GM18508 (cell line): ENCODE data around the gene MEIS1.

Experiments
- ATAC-seq: cut with Tn5 transposase; IDR thresholded peaks from one replicate; pipeline ENCODE4 v1.9.1; 2021; ENCODE audit warnings: moderate number of reproducible peaks; ENCODE audit not compliant: insufficient read depth, unreplicated experiment

MEIS1 gene

DNA sequence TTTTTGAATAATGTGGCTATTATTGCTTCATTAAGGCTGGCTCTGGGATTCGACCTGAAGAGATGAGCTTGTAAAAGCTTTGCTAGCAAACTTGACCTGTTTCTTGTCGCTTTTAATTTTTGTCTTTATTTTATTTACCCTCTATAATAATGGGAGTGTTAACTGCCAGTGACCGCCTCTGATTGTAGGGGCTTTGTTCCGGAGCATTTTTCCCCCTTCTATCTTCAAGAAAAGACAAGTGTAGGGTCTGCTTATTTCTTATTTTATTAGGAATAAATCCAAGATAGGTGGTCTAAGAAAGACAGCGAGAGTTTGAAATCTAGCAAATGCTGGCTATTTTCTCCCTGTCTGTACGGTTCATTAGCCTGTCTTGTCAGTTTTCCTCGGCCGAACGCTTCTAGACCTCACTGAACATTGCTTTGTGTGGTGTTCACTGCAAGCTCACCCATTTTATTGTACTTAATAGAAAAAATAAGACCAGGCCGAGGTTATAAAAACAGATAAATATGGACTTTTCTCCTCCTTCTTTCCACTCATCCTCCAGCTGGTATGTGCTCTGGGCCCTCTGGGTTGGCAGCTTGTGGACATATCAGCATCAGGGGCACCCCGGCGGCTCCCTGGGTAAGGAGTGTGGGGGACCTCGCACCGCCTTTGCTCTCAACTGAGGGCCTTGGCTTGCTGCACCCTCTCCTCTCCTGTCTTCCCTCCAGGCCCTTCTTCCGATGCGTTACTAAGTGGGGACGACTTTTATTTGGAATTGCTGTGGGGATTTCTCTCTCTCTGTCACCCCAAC, 8.5 kb downstream of the MEIS1 start:
- ATAC-seq, result no peak

GRCh38 chr2:66443979-66444861, 9.3 kb downstream of the MEIS1 start:
- no peak for ATAC-seq

DNA sequence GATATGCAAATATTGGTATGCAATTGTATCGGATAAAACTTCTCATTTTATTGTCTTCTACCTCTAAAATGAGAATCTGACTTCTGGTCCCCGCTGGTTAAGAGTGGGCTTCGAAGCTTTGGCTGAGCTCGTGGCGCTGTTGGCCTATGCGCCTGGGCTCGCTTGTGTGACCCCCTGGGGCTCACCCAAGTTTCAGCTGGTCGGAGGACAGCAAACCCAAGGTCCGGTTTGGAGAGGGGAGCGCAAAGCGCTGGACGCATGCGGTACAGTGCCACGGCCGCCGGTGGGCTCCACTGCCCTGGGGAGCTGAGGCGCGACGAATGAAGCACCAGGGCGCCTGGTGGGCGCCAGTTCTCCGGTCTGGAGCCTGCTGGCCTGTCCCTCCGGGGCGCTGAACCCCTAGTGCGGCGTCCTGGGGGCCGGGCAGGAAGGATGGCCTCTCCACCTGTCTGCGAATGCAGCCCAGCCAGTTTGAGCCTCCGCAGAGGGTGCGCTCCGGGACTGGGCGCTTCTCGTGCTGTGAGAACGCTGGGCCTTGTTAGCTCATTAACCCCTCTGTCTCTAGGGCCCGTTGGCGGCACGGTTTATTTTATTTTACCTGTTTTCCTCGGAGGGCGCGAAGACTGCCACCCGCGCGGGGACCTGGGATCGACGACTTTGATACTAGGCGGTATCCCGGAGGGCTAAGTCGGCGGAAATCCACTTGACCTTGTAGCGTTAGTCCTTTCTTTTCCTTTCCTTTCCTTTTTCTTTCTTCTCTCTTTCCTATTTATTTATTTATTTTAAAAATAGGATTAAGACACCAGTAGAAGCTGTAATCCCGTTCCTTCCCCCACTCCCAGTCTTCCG, 10.4 kb downstream of the MEIS1 start:
- no peak for ATAC-seq

DNA sequence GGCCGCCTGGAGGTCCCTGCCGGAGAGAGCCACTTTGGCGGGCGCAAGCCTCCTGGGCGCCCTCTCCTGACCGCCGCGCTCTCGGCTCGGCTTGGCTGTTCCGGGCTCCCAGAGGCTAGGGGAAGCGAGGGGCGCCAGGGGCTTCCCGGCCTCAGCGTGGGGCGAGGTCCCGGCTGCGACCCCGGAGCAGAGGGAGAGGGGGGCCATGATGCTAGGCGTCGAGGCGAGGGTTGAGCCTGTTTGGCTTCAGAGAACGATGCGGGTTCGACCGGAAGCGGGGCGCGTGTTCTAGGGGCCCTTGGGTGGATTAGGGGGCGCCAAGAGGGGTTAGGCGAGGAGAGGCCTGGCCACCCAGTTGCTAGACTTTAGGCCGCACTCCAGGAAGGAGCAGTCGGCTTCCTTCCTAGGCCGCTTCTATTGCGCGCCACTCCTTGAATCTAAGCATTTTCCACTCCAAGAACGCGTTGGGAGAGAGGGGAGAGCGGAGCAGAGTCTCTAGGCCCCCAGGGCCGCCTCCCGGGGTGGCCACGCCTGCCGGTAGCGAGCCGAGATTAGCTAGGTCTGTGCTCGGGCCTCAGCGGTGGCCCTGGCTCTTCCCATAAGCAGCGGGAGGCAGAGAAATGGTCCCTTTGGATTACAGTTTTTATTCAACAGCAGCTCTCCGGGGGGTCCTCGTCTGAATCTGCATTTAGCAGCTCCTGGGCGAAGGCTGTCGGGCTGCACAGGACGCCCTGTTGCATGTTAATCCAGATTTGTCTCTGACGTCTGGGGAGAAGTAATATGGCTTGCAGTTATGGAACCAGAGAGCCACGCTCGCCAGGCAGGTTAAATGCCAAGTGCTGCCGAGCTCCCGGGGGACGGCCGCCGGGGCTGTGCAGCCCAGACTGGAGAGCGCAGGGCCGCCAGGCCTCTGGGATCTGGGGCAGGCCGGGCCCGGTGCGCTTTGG, 11.3 kb downstream of the MEIS1 start:
- no peak for ATAC-seq

DNA sequence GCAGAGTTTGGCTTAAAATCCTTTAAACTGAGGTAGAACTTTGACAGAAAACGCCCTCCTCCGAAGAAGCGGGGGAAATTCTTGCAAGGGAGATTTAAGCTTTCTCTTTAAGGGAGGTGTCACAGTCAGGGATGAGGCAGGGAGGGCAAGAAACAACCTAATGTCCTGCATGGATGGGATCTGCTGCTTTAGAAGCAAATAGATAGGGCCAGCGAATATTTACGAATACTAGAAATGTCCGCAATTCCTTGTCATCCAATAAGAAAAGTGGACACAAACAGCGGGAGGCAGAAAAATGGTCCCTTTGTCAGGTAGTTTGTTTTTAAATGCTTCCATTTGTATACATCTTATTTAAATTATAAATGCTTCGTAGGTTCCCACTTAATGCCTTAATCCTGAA, 12.0 kb downstream of the MEIS1 start:
- ATAC-seq, result no peak

DNA sequence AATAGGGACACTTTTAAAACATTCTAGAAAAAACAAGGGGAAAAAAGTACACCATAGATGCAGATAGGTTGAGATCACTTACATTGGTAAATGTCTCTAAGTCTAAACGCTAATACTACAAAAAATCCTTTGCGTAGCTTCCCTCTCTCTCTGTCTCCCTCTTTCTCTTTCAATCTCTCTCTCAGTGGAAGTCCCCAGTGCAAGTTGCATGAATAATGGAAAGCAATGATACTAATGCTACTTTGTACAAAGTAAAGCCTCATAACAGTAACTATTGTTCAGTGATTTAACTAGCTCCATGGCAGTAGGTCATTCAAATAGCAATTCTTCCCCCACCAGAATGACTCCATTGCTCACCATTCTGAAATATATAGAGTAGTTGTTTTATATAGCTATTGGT, 12.8 kb downstream of the MEIS1 start:
- ATAC-seq, result no peak

DNA sequence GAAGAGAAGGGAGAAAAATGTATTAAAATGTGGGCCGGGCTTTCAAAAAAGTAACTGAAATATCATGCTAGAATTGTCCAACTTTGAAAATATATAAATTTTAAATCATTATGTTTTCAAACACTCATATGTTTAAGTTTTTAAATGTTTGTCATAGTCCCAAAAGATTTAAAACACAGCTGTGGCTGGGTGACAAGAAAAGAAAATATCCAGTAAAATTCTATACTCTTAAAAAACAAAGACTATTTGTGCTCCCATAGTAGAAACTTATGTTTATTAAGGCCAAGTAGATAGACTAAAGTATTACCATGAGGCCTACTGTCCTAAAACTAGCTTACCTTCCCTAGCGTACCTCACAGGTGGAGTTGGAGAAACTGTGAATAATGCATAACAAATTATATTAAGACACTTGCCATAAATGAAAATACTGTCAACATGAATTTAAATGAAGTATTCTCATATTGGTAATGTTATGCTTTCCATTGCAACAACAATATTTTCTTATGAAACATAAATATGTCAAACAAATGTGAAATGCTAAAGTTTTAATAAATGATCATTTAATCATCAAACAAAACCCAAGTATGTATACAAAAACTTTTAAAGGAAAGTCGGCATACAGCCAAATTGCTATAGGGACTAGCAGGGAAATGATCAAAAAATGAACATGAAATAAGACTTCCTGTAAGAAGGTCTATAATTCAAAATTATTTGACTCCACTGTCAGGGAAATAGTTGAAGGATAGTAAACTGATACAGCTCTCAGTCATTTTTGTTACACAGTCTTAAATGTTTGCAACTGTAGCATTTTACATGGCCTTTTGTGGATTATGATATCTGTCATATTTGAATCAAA, 13.4 kb downstream of the MEIS1 start:
- no peak for ATAC-seq

GRCh38 chr2:66452214-66452613, 17.3 kb downstream of the MEIS1 start:
- no peak for ATAC-seq

GRCh38 chr2:66452917-66453316, 18.0 kb downstream of the MEIS1 start:
- no peak for ATAC-seq

GRCh38 chr2:66455490-66455889, 20.6 kb downstream of the MEIS1 start:
- no peak for ATAC-seq

DNA sequence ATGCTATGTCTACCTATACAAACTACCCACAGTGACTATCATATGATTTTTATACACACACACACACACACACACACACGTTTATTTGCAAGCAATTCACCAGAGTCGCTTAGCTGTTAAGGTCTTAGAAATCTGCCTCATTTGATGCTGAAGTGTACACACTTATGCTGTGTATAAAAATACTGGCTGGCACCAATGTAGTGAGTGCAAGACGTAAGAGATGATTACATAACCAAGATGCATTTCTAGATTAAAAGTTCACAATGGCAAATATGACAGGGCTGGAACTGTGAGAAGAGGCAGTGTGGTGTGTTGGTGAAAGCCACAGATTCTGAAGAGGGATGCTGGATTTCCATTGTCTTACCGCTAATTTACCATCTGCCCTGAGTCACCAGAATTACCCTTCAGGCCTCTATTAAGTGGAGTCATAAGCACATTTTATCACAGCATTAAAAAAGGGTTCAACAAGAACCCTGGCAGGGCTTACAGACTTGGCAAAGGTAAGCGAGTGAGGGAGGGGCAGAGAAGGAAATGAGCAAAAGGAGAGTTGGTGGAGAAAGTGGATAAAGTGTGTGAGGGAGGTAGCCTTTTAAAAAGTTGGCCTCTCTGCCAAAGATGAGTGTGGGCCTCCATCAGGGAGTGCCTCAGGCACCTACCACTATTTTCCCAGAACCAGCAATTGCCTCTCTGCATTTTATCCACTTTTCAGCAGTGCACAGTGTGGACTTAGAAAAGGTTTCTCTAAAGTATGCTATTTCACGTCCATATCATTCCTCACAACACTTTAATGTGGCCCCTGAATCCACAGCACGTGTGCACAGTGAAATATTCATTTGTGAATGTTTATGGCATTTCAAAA, 21.5 kb downstream of the MEIS1 start:
- ATAC-seq, result no peak

GRCh38 chr2:66457545-66457944, 22.6 kb downstream of the MEIS1 start:
- no peak for ATAC-seq

DNA sequence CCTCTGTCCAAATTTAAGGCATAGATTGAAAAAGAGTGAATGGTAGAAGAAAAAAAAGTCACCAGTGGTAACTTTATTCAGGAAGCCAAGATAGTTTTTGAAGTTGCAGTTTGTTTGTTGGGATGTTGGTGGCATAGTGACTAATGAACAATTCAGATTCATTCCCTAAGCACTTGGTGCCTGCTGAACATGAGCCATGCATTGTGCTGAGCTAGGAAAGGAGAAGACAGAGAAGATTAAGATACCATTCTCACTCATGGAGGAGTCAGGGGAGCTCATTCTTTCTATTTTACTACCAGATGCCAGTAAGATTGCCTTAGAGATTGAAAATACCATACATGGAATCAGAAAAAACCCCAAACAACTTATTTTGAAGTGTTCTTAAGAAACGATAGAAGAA, 25.1 kb downstream of the MEIS1 start:
- ATAC-seq, result no peak

GRCh38 chr2:66461001-66461663, 26.2 kb downstream of the MEIS1 start:
- ATAC-seq, result no peak

GRCh38 chr2:66461664-66462500, 27.0 kb downstream of the MEIS1 start:
- no peak for ATAC-seq

- no peak for ATAC-seq
These were observed 27.5 kb downstream of the MEIS1 start for GRCh38 chr2:66462501-66462825.
